ENCODE measurements around the gene ZNF396. TPM values are rescaled to one million over a fixed set of nuclear protein-coding genes. Genes with fewer than 3 reads are reported as not detected.

ZNF396 gene
- total RNA-seq, result 1 to 10 TPM in 6 of 7 donors, under 1 TPM in 1; 0.83 to 2.9 (median 1.7) TPM
- polyA plus RNA-seq, result 1 to 10 TPM in 1 of 2 donors, under 1 TPM in 1; 0.84 to 1.5 TPM
- long read RNA-seq, donor 1, partial matches to known transcripts, result 0 of 6 reads
- long read RNA-seq, donor 1, other reads (novel, unspliced or antisense), result 3 of 6 reads
- long read RNA-seq, donor 2, result 0 reads
- long read RNA-seq, donor 3, partial matches to known transcripts, result 1 of 2 reads
- long read RNA-seq, donor 3, other reads (novel, unspliced or antisense), result 0 of 2 reads

DNA sequence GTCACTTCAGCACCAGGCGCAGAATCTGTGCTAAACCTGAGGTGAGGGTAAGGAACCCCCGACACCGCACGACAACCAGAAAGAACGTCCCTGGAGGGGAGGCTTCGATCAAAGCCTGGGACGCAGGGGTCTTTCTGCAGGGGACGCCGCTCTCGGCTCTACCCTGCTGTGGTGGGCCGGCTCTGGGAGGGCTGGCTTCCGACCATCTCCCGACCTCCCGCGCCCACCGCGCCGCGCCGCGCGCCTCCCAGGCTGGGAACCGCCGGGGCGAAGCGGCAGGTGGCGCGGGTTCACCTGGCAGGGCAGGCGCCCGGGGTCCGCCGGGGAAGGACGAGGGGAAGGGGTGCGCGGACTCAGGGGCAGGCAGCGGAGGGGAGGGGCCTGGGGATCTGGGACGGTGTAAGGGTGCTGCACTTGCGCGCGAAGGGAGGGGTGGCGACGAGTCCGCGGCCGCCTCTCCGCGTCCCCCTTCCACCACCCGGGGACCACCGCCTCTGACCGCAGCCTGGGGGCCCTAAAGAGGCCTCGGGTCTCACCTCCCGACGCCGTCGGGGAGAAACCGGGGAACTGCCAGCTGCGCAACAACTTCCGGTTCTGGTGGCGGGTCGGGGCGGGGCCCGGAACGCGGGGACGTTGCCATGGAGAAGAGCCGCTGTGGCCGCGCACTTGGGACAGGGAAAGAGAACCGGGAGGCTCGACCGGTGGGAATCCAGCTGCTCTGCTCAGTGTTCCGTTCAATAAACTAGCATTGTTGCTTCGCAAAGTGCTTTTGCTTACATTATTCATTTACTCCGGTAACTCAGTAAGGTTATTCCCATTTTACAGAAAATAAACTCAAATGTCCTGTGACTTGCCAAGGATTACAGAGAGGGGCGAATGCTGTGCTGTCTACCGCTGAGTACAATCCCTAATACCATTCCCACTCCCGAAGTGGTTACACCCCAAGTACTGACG lies at the start of gene ZNF396:
Gene ZNF396, minus strand, starts transcription at position 596 of the 954 bp plus-strand sequence. CDS start 3,045 bp downstream, outside the sequence.
- intact Hi-C loops (cut with DNase I), result no loop called here
- H3K27ac ChIP-seq, result no peak within 1 kb of the TSS
- no peaks in the 10 kb centered on the region for H3K36me3 ChIP-seq
- peak; percentile 69 to 84 (median 77) for DNase-seq
- no peaks in the 10 kb centered on the region for H3K9me3 ChIP-seq
- peak within 1 kb of the TSS; percentile 78 for H3K4me3 ChIP-seq
- 2 to 4% (median 3%) methylated on average over 56 to 78 of the region's 78 CpGs for WGBS, 3 donors
- TF ChIP-seq EP300 (IDR thresholded peaks at IDR 0.05), result no peak
- TF ChIP-seq, protein P1, sequence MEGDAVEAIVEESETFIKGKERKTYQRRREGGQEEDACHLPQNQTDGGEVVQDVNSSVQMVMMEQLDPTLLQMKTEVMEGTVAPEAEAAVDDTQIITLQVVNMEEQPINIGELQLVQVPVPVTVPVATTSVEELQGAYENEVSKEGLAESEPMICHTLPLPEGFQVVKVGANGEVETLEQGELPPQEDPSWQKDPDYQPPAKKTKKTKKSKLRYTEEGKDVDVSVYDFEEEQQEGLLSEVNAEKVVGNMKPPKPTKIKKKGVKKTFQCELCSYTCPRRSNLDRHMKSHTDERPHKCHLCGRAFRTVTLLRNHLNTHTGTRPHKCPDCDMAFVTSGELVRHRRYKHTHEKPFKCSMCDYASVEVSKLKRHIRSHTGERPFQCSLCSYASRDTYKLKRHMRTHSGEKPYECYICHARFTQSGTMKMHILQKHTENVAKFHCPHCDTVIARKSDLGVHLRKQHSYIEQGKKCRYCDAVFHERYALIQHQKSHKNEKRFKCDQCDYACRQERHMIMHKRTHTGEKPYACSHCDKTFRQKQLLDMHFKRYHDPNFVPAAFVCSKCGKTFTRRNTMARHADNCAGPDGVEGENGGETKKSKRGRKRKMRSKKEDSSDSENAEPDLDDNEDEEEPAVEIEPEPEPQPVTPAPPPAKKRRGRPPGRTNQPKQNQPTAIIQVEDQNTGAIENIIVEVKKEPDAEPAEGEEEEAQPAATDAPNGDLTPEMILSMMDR (IDR thresholded peaks at IDR 0.05), result no peak
- TF ChIP-seq POLR2A (IDR thresholded peaks at IDR 0.05), result no peak
- H3K4me1 ChIP-seq (ENCODE audit: insufficient read depth), result peaks cover 3% of the 10 kb centered on the region
- no peaks in the 10 kb centered on the region for H3K27me3 ChIP-seq

GRCh38 chr18:35426786-35427185 lies 49.6 kb upstream of the ZNF396 start:
- 78 to 86% (median 81%) methylated on average over 5 of the region's 5 CpGs for WGBS, 3 donors
- H3K9me3 ChIP-seq, result no peaks in the 10 kb centered on the region
- no peak overlapping the region for H3K27ac ChIP-seq
- intact Hi-C loops (cut with DNase I), result no loop called here
- no peak for TF ChIP-seq EP300 (IDR thresholded peaks at IDR 0.05)
- TF ChIP-seq POLR2A (IDR thresholded peaks at IDR 0.05), result no peak
- TF ChIP-seq, protein P1 (IDR thresholded peaks at IDR 0.05), result no peak
- no peaks in the 10 kb centered on the region for H3K27me3 ChIP-seq
- H3K36me3 ChIP-seq, result no peaks in the 10 kb centered on the region
- no peak for DNase-seq
- H3K4me1 ChIP-seq (ENCODE audit: insufficient read depth), result no peaks in the 10 kb centered on the region
- H3K4me3 ChIP-seq, result no peak overlapping the region

DNA sequence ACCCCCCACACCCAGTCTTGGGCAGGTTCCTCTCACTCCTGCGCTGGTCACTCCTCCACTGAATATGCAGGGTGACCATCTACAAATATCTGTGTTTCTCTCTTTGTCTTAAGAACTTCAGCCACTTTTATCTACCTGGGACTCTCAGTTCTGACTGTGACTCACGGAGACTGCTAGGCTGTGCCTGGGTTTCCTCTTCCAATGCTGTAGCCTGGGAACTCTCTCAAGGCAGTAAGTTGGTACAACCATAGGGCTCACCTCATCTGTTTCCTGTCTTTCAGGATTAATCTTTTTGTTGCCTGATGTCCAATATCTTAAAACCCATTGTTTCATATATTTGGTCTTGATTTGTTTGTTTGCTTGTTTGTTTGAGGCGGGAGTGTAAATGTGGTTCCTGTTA lies 47.2 kb upstream of the ZNF396 start:
- TF ChIP-seq POLR2A (IDR thresholded peaks at IDR 0.05) (no peak), EP300 (IDR thresholded peaks at IDR 0.05) (no peak)
- TF ChIP-seq, protein P1 (IDR thresholded peaks at IDR 0.05), result no peak
- Histone ChIP-seq H3K27me3 (no peaks in the 10 kb centered on the region), H3K27ac (no peak overlapping the region), H3K4me3 (no peak overlapping the region), H3K36me3 (no peaks in the 10 kb centered on the region), H3K9me3 (no peaks in the 10 kb centered on the region), H3K4me1 (ENCODE audit: insufficient read depth) (no peaks in the 10 kb centered on the region)
- 84 to 86% (median 86%) methylated on average over 3 of the region's 3 CpGs for WGBS, 3 donors
- intact Hi-C loops (cut with DNase I), result no loop called here
- no peak for DNase-seq

DNA sequence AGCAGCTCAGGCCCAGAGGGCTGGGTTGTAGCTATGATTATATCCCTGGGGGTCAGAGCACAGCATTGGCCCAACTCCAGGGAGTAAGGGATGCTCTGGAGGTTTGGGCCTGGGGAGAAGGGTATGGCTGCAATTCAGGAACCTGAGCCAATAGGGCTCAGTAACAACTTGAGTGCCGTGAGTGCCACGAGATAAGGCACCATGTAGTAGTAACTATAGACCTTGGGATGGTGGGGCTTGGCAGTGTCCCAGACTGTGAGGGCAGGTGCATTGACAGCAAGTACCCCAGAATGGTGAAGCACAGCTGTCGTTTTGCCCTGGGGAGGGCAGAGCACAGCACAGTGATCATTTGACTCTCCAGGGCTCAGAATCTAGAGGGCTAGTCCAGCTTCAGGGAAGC lies 45.1 kb upstream of the ZNF396 start:
- no peaks in the 10 kb centered on the region for H3K36me3 ChIP-seq

More for the DNA sequence above, 45.1 kb upstream of the ZNF396 start:
- Histone ChIP-seq H3K9me3 (no peaks in the 10 kb centered on the region), H3K27ac (no peak overlapping the region), H3K27me3 (no peaks in the 10 kb centered on the region), H3K4me1 (ENCODE audit: insufficient read depth) (no peaks in the 10 kb centered on the region), H3K4me3 (no peak overlapping the region)
- intact Hi-C loops (cut with DNase I), result no loop called here
- TF ChIP-seq EP300 (IDR thresholded peaks at IDR 0.05) (no peak), POLR2A (IDR thresholded peaks at IDR 0.05) (no peak)
- TF ChIP-seq, protein P1 (IDR thresholded peaks at IDR 0.05), result no peak
- no peak for DNase-seq
- WGBS, 3 donors, result 43 to 77% (median 59%) methylated on average over 3 of the region's 3 CpGs
